Subcutaneous adipose tissue (tissue), 4 donors: Measurements from ENCODE around the gene CORO2B. TPM values are rescaled to one million over a fixed set of nuclear protein-coding genes. Genes with fewer than 3 reads are reported as not detected.

Experiments
- CTCF ChIP-seq: fragments of 450-650 bp; IDR thresholded peaks from one replicate; pipeline ENCODE4 v1.5.1; 2016; ENCODE audit warnings: low read depth, mild to moderate bottlenecking, control low read depth, antibody characterized with exemption, moderate library complexity
- total RNA-seq, 4 donors: library from RNA; depleted of rRNA; stranded (reverse); fragments of >200 nt; gene quantifications; one replicate each; pipeline ENCODE4 v1.1.0, GENCODE V29; 2016

CORO2B gene
- total RNA-seq, 4 donors from 2014 or later, result 5.4 to 15.3 (median 9.7) TPM

- TF ChIP-seq CTCF, result no peak
These were observed 4.2 kb upstream of the CORO2B start for GRCh38 chr15:68574629-68575028.

- no peak for TF ChIP-seq CTCF
These were observed 2.4 kb upstream of the CORO2B start for GRCh38 chr15:68576235-68576892.

- no peak for TF ChIP-seq CTCF
These were observed 416 bp upstream of the CORO2B start for GRCh38 chr15:68578175-68578979.

- TF ChIP-seq CTCF, result no peak
These were observed 1.5 kb downstream of the CORO2B start for GRCh38 chr15:68580026-68580882.

GRCh38 chr15:68580883-68581155 is 2.0 kb downstream of the CORO2B start:
- TF ChIP-seq CTCF, result no peak

GRCh38 chr15:68581725-68582124 is 2.9 kb downstream of the CORO2B start:
- TF ChIP-seq CTCF, result no peak

- TF ChIP-seq CTCF, result no peak
These were observed 3.4 kb downstream of the CORO2B start for GRCh38 chr15:68582236-68582635.
